GM18526 (cell line): ENCODE data around the gene CHN1.

ENCODE experiments used
- POLR2A ChIP-seq: IDR thresholded peaks from 3 replicates; pipeline ENCODE4 v1.6.1; 2011; ENCODE audit not compliant: insufficient read length; ENCODE audit errors: extremely low read depth

CHN1 gene

GRCh38 chr2:174791020-174791419, 214.2 kb downstream of the CHN1 start:
- no peak for TF ChIP-seq POLR2A

GRCh38 chr2:174789001-174789400, 216.2 kb downstream of the CHN1 start:
- TF ChIP-seq POLR2A = no peak

DNA sequence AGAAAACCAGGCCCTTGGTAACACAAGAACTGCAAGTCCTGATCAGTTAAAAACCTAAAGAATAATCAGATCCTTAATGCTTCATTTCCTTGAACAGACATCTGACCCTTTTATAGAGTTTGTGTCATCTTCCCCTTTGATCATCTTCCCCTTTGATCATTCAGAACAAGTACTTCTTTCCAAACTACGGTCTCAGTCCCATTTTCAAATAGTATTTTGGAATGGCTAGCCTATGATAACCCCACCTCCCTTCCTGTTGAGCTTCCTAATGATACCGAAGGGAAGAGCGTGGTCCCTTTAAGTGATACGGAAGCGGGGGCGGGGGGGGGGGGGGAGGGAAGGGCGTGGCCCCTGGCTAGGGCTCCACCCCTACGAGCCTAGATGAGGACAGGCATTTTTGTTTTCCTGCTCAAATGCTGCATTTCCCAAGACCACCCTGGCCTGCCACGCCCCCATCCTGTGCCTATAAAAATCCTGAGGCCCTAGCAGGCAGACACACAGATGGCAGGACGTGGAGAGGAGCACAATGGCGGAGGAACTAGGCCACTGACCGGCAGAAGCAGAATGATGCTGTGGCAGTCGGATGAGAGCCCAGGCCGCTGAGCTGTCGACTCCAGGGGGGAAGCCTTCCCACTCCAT, 216.8 kb downstream of the CHN1 start:
- no peak for TF ChIP-seq POLR2A

DNA sequence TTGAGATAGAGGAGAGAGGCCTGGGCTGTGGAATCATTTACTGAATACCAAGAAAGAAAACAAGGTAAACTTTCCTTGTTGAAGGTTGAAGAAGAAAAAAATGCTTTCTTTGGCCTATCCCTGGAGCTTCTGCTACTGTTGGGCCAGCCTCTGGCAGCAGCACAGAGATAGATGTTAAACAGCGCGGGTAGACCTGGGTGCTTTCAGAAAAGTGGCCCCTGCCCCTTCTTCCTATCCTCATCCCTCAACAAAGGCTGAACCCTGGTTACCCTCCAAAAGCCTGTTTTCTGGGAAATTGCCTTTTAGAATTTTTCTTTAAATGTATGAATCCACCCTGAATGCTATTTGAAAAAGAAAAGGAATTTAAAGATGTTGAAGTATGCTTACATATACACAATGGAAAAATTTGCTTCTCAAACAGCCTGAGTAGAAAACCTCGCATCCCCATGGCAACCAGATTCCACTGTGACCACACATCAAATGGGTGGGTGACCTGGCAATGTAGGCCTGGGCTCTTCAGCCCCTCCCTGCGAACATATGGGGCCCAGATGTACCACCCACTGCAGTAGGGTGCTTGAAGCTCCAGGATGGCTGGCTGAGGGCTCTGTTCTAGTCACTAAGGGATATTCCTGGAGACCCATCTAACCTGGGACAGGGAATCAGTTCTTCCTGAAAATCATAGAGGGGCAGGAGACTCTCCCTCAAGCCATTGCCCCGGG, 217.5 kb downstream of the CHN1 start:
- TF ChIP-seq POLR2A = no peak

- TF ChIP-seq POLR2A = no peak
Measured at GRCh38 chr2:174786066-174786725, 219.0 kb downstream of the CHN1 start.

GRCh38 chr2:174785481-174785880, 219.7 kb downstream of the CHN1 start:
- no peak for TF ChIP-seq POLR2A

- no peak for TF ChIP-seq POLR2A
Measured at GRCh38 chr2:174784909-174785308, 220.3 kb downstream of the CHN1 start.

DNA sequence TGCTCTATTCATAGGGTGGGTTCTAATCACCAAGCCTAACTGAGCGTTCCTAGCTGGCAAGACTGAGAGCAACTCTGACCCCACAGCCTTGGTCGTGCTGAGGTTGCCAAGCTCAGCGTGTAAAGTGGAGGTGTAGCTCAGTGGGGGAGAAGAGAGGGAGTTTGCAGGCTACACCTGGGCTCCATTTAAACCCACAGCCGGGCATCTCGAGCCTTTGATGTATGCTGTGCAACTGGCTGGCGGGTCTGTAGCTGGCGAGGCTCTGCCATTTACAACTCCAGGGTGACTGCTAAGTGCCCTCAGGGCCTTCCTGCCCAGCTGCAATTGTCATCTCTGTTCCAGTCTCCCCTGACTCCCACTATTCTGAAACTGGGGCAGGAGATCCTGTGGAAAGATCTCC, 220.9 kb downstream of the CHN1 start:
- no peak for TF ChIP-seq POLR2A

GRCh38 chr2:174781996-174782395, 223.2 kb downstream of the CHN1 start:
- no peak for TF ChIP-seq POLR2A

GRCh38 chr2:174781298-174781697, 223.9 kb downstream of the CHN1 start:
- TF ChIP-seq POLR2A = no peak

GRCh38 chr2:174780856-174781255, 224.3 kb downstream of the CHN1 start:
- no peak for TF ChIP-seq POLR2A

- no peak for TF ChIP-seq POLR2A
Measured at GRCh38 chr2:174780191-174780840, 224.9 kb downstream of the CHN1 start.

DNA sequence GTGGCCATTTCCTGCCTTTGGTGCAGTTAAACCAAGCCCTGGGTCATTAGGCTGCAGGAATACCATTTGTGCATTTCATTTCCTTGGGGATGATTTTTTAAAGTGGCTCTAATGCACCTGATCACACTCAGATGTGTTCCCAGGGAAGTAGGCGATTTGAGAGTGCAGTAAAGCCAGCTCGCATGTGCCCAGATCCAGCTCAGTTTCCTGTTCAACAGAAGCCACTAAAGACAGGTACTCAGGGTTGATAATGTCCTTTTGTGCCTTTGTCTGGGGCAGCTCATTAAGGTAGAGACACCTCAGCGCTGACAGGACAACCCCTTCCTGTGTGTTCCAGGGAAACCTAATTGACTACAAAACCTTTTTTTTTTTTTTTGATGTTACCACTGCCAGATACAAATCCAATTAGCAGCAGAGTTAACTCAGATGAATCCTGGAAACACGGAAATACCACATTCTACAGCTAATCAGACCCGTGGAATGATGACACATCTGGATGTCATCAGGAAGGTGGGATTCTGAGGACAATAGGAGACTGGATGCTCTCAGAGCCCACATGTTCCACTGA, 225.7 kb downstream of the CHN1 start:
- TF ChIP-seq POLR2A = no peak

- TF ChIP-seq POLR2A = no peak
Measured at GRCh38 chr2:174778085-174778981, 226.8 kb downstream of the CHN1 start.
